HG02588 (cell line): Measurements from ENCODE around the gene MAGI2.

Experiments used
- ATAC-seq: cut with Tn5 transposase; IDR thresholded peaks from one replicate; pipeline ENCODE4 v1.9.1; 2021; ENCODE audit warnings: mild to moderate bottlenecking, moderate library complexity; ENCODE audit not compliant: unreplicated experiment

MAGI2 gene

DNA sequence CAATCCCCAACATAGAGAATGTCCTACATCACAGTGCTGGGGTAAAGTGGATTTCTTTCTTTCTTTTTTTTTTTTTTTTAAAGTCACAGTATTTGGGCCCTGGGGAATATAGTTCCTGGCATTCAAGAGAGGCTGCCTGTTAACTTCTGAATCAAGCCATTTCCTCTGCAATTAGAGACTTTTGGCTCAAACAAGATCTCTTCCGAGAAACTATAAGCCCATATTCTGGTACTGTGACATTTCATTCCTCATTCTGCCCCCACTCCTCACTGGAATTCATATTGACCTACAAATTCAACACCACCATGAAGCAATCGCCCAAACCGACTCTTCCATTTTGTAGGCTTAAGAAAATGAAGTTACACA lies 1467.5 kb downstream of the MAGI2 start:
- no peak for ATAC-seq

DNA sequence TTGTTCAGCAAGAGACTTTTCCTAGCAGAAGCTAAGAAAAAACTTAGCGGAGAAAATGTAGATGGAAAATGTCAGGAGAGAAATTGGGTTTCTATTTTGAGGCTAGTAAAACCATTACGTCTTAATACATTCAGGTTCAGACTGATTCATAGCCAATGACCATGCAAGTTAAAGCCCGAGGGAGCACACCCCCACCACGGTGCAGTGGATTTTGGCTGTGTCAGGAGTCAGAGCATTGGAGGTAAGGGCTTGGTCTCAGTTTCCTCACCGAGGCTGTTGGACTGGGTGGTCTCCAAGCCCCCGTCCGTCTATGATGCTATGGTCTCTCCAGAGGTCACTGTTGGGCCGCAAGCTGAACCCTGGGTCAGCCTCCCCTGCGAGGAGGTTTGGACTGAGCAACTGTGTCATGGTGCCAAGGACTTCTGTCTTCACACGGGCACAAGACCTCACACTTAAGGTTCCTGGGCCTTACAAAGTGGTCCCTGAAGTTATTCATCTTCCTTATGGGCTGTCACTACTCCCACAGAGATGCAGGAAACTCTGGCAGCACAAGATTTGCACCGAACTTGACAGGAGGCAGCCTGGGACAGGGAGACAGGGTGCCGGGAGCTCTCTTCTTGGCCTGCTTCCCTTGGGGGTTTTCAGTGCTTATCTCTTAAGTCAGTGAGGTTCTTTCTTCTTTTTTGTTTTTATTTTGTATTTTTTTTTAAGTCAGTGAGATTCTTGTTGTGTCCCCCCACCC lies 1468.1 kb downstream of the MAGI2 start:
- ATAC-seq: no peak

GRCh38 chr7:77983973-77984372 lies 1469.5 kb downstream of the MAGI2 start:
- ATAC-seq: no peak

DNA sequence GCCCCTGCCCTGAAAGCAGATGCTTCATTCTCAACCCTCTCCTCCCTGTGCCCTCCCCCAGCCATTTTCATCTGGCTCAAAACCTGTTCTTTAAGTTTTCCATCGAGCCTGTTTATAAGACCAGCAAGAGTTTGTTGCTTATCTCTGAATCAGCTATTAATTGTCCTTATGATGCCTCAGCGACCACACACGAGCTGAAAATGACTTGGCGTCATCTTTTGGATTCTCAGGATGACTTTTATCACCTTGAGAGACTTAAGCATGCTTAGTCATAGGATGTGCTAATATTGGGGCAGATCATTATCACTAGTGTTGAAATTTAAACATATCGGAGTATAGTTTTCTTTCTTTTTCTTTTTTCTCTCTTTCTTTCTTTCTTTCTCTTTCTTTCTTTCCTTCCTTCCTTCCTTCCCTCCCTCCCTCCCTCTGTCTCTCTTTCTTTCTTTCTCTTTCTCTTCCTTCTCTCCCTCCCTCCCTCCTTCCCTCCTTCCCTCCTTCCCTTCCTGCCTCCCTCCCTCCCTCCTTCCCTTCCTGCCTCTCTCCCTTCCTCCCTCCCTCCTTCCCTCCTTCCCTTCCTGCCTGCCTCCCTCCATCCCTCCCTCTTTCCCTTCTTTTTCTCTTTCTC lies 1470.4 kb downstream of the MAGI2 start:
- no peak for ATAC-seq

DNA sequence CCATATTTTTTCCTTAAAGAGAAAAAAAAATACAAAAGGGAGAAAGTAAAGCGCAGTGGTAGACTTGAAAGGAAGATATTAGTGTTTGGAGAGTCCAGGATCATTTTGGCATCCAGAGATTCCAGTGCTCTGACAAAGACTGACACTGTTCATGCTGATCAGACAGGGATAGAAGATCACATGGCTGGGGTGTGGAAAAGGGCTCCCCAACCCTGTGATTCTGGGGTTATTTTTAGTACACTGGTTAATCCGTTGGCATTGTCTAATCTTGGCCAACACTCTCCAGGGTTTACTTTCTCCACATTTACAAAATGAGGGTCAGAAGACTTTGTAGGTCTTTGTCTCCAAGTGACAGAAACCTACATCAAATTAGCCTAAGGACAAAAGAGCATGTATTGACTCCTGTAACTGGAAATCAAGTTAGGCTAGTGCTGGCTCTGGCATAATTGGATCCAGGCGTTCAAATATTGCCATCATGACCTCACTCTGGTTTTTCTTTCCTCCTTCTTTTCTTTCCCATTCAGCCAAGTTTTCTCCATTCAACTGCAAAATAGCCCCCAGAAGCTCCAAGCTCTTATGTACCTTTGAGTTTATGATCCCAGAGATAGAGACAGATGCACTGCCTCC lies 1473.3 kb downstream of the MAGI2 start:
- ATAC-seq: no peak

- no peak for ATAC-seq
Observed at GRCh38 chr7:77979219-77979618, 1474.2 kb downstream of the MAGI2 start.

GRCh38 chr7:77975672-77976480 lies 1477.6 kb downstream of the MAGI2 start:
- no peak for ATAC-seq

DNA sequence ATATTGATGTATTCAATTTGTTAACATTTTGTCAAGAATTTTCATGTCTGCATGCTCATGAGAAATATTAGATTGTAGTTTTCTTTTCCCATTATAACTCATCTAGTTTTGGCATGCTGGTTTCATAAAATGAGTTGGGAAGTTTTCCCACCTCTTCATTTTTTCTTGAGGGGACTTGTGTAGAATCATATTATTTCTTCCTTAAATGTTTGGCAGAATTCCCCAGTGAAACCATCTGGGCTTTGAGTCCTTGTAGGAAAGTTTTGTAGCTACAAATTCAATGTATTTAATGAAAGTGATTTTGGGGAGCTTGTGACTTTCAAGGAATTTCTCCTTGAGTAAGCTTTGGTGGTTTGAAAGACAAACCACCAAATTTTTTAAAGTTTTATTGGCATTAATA lies 1481.7 kb downstream of the MAGI2 start:
- no peak for ATAC-seq

- ATAC-seq: no peak
Observed at GRCh38 chr7:77967429-77967828, 1486.0 kb downstream of the MAGI2 start.
